Transverse colon (tissue), 4 donors: ENCODE measurements around the gene ATR. TPM values are rescaled to one million over a fixed set of nuclear protein-coding genes. Genes with fewer than 3 reads are reported as not detected.
"Not testable (repeated sequence)": the region's sequence is repeated elsewhere in the genome, so short reads cannot be mapped to it uniquely, and the experiment has no call there.

Source experiments
- DNase-seq: peaks from one replicate; pipeline ENCODE4 v3.0.0-alpha.2; 2019
- H3K27ac ChIP-seq, 4 donors: fragments of 200-600 bp; sonication (generic); 2 replicates each; pipeline ENCODE4 v1.5.1; 2016 to 2018; ENCODE audit warnings: inconsistent platforms in 4 of 4
- H3K27me3 ChIP-seq: fragments of 200-600 bp; sonication (generic); 2 replicates; pipeline ENCODE4 v1.5.1; 2017; ENCODE audit warnings: inconsistent platforms
- H3K36me3 ChIP-seq, 4 donors: fragments of 200-600 bp; sonication (generic); 2 replicates each; pipeline ENCODE4 v1.5.1; 2017 to 2019; ENCODE audit warnings: inconsistent platforms in 4 of 4
- H3K4me1 ChIP-seq, 4 donors: fragments of 200-600 bp; sonication (generic); 2 replicates each; pipeline ENCODE4 v1.5.1; 2017 to 2020; ENCODE audit warnings: inconsistent platforms in 4 of 4
- H3K4me3 ChIP-seq, 4 donors: fragments of 200-600 bp; sonication (generic); 1 replicate in 1 of 4; 2 replicates in 3 of 4; pipeline versions ENCODE4 v1.5.1 to v1.6.1; 2017 to 2019; ENCODE audit warnings: inconsistent platforms in 4 of 4
- H3K9me3 ChIP-seq, 2 donors: fragments of 200-600 bp; sonication (generic); 2 replicates each; pipeline ENCODE4 v1.5.1; 2017 to 2019; ENCODE audit warnings: inconsistent platforms in 2 of 2
- EP300 ChIP-seq: sonication (generic); formaldehyde crosslinking; IDR thresholded peaks from one replicate; pipeline ENCODE4 v1.6.1; 2017; ENCODE audit warnings: antibody characterized with exemption, low read depth
- POLR2A ChIP-seq: fragments of 450-650 bp; IDR thresholded peaks from one replicate; pipeline ENCODE4 v1.6.1; 2016; ENCODE audit warnings: antibody characterized with exemption, mild to moderate bottlenecking, moderate library complexity
- POLR2AphosphoS5 ChIP-seq, 3 donors: sonication (generic); formaldehyde crosslinking; IDR thresholded peaks; one replicate each; pipeline ENCODE4 v1.6.1; 2016; ENCODE audit warnings: antibody characterized with exemption in 3 of 3
- WGBS, 2 donors: methylation state at CpG; one replicate each; pipeline ENCODE4 v1.1.5; 2018; ENCODE audit warnings: low coverage in 1 of 2; 5-methylcytosine and 5-hydroxymethylcytosine counted together
- in situ Hi-C, 4 donors: fragments of 200-750 bp; cut with MboI; loops; one replicate each; pipeline versions ENCODE4 v1.15.0 to v1.15.1; 2017; ENCODE audit warnings: low sequenced_read_pairs in 3 of 4, low pct_ligation_motif_present in 1 of 4, low pct_unique_long_range_greater_than_20kb in 1 of 4
- intact Hi-C: fragments of 100-400 bp; cut with DNase I; formaldehyde crosslinking; loops from one replicate; pipeline ENCODE4 v1.15.1; 2023; ENCODE audit warnings: low total_unique reads
- small RNA-seq, 4 donors: library from RNA; depleted of rRNA; stranded (forward); fragments of <200 nt; gene quantifications; one replicate each; pipeline ENCODE3, GENCODE V24; 2016
- total RNA-seq, 4 donors: library from RNA; depleted of rRNA; stranded (reverse); fragments of >200 nt; gene quantifications; one replicate each; pipeline ENCODE4 v1.1.0, GENCODE V29; 2016
- TF ChIP-seq, protein P1 (sequence below), 5 experiments: fragments of 200-600 bp in 3 of 5; fragments of 450-650 bp in 2 of 5; sonication (generic) in 3 of 5; IDR thresholded peaks; 1 replicate in 2 of 5; 2 replicates in 3 of 5; pipeline ENCODE4 v1.5.1; 2016 to 2017; ENCODE audit warnings: antibody characterized with exemption in 5 of 5, inconsistent platforms in 3 of 5, mild to moderate bottlenecking in 2 of 5, moderate library complexity in 1 of 5

Gene ATR
- total RNA-seq, 4 donors from 2014 or later: 22.4 to 37.8 (median 25.3) TPM

DNA sequence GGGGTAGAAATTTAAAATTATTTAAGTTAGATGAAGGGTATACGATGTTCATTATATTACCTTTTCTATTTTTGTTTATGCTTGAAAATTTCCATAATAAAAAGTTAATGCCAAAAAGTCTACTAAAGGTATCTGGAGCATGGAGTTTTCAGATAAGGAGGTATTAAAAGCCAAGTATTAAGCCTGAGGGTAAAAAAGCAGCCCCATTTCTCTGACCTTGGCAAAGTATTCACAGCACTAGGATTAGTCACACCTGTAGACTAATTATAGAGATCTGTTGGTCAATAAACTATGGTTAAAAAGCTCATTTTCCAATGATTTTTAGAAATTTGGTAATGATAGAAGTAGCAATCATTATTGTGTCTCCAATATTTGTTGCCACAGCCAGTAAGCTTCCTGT lies 153.8 kb downstream of the ATR start:
- 97 to 100% methylated on average over 1 of the region's 1 CpG for WGBS, 2 donors

DNA sequence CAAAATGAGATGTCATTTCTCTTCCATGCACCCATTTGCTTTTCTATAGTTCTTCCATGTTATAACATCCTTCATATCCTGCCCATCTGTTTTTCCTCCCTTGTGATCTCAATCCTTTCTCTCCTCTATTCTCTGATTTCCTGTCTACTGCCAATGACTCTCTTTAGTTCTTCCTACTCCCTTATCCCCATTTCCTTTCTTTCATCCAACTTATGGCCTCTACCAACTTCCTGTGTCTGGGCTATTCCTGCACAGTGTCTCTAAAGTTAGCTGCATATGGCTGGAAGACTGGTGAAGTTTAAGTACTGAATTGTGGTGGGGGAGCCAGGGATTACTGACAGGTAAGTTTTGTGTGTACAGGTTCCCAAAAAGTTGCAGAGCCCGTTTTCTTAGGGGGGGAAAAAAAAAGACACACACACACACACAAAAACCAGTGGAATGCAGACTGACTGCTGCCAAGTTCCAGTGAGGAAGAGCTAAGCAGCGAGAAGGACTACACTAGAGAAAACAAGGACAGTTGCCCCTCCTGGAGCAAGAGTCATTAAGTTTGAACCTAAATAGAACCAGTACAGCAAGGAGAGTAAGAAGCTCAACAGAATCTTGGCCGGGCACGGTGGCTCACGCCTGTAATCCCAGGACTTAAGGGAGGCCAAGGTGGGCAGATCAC lies 159.5 kb downstream of the ATR start:
- no peak for DNase-seq
- in situ Hi-C loops (no loop called here), intact Hi-C loops (no loop called here)
- Histone ChIP-seq H3K4me1 (no peaks in the 10 kb centered on the region), H3K27me3 (no peaks in the 10 kb centered on the region), H3K9me3 (no peaks in the 10 kb centered on the region), H3K36me3 (peaks cover 0 to 90% (median 31%) of the 10 kb centered on the region in 4 donors), H3K27ac (no peak overlapping the region), H3K4me3 (no peak overlapping the region)
- 89 to 100% methylated on average over 1 to 5 of the region's 5 CpGs for WGBS, 2 donors
- TF ChIP-seq, protein P1, sequence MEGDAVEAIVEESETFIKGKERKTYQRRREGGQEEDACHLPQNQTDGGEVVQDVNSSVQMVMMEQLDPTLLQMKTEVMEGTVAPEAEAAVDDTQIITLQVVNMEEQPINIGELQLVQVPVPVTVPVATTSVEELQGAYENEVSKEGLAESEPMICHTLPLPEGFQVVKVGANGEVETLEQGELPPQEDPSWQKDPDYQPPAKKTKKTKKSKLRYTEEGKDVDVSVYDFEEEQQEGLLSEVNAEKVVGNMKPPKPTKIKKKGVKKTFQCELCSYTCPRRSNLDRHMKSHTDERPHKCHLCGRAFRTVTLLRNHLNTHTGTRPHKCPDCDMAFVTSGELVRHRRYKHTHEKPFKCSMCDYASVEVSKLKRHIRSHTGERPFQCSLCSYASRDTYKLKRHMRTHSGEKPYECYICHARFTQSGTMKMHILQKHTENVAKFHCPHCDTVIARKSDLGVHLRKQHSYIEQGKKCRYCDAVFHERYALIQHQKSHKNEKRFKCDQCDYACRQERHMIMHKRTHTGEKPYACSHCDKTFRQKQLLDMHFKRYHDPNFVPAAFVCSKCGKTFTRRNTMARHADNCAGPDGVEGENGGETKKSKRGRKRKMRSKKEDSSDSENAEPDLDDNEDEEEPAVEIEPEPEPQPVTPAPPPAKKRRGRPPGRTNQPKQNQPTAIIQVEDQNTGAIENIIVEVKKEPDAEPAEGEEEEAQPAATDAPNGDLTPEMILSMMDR (IDR thresholded peaks at IDR 0.05): no peak
- TF ChIP-seq POLR2AphosphoS5 (IDR thresholded peaks at IDR 0.05): no peak
- TF ChIP-seq POLR2A: no peak
- TF ChIP-seq EP300: no peak

More for the DNA sequence above, 153.8 kb downstream of the ATR start:
- H3K27me3 ChIP-seq: no peaks in the 10 kb centered on the region
- no peak overlapping the region for H3K4me3 ChIP-seq
- no peaks in the 10 kb centered on the region for H3K4me1 ChIP-seq
- no peak overlapping the region for H3K27ac ChIP-seq
- peaks cover 0 to 69% (median 23%) of the 10 kb centered on the region in 4 donors for H3K36me3 ChIP-seq
- H3K9me3 ChIP-seq: no peaks in the 10 kb centered on the region
- intact Hi-C loops (no loop called here), in situ Hi-C loops (no loop called here)
- DNase-seq: no peak
- no peak for TF ChIP-seq POLR2A
- TF ChIP-seq POLR2AphosphoS5 (IDR thresholded peaks at IDR 0.05): no peak
- TF ChIP-seq EP300: no peak
- TF ChIP-seq, protein P1 (IDR thresholded peaks at IDR 0.05): no peak

DNA sequence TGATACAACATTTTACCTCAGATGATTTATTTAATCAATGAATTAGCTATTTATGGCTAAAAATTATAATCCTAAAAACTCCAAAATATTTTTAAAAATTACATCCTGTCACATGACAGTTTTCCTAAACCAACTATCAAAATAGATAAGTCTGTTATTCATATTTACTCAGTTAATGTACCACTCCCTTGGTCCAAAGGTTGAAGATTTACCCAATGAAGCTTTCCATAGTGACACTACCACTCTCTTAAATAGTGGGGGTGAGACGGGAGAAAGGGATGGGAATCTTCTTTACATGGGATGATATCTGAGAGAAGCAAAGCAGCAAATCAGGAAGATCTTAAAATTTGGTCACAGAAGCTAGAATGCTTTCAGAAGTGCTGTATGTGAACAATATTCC lies 161.2 kb downstream of the ATR start:
- peaks cover 0 to 90% (median 34%) of the 10 kb centered on the region in 4 donors for H3K36me3 ChIP-seq
- TF ChIP-seq POLR2AphosphoS5 (IDR thresholded peaks at IDR 0.05) (no peak), POLR2A (no peak), EP300 (no peak)
- TF ChIP-seq, protein P1 (IDR thresholded peaks at IDR 0.05): no peak
- in situ Hi-C loops (no loop called here), intact Hi-C loops (no loop called here)
- no peaks in the 10 kb centered on the region for H3K4me1 ChIP-seq
- no peak overlapping the region for H3K27ac ChIP-seq
- no peak for DNase-seq
- no peaks in the 10 kb centered on the region for H3K27me3 ChIP-seq
- no peaks in the 10 kb centered on the region for H3K9me3 ChIP-seq
- no peak overlapping the region for H3K4me3 ChIP-seq
- 55 to 82% methylated on average over 1 of the region's 1 CpG for WGBS, 2 donors

DNA sequence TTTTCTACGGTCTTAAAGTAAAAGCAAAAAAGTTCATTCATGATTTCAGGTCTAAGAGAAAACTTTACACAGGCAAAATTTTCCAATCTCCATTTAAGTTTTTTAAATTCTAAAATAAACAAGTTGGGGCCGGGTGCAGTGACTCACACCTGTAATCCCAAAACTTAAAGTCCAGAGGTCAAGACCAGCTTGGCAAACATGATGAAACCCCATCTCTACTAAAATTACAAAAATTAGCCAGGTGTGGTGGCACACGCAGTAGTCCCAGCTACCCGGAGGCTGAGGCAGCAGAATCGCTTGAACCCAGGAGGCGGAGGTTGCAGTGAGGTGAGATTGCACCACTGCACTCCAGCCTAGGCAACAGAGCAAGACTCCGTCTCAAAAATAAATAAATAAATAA lies 178.0 kb downstream of the ATR start:
- WGBS, 2 donors: 90 to 92% methylated on average over 5 to 7 of the region's 7 CpGs

More for the DNA sequence above, 178.0 kb downstream of the ATR start:
- H3K27ac ChIP-seq, H3K4me1 ChIP-seq, H3K27me3 ChIP-seq, H3K4me3 ChIP-seq, DNase-seq, H3K9me3 ChIP-seq, intact Hi-C loops, in situ Hi-C loops: not testable (repeated sequence)
- peaks cover 0 to 74% (median 24%) of the 10 kb centered on the region in 4 donors for H3K36me3 ChIP-seq

Small RNA genes lying within 50 kb of the gene (small RNA-seq; reads per million reads assigned to genes)
- gene RNA5SP143: 0 reads per million in 4 donors
- 0 to 0.14 (median 0) reads per million in 4 donors for gene RNU1-100P
- gene RNU6-1294P: 0 reads per million in 4 donors

Other genes starting within 250 kb of the ATR start
- gene XRN1, start 130.7 kb downstream of the ATR start, total RNA-seq: 10 to 100 TPM; 13.5 to 93.0 (median 52.1) TPM
- gene PLS1, start 17.7 kb upstream of the ATR start, total RNA-seq: 100 to 1,000 TPM in 3 of 4 donors, 10 to 100 TPM in 1; 58.7 to 507 (median 340) TPM
- gene TRPC1, start 145.3 kb upstream of the ATR start, total RNA-seq: 10 to 100 TPM in 1 of 4 donors, 1 to 10 TPM in 2, under 1 TPM in 1; 0.75 to 11.7 (median 4.6) TPM